H9 (cell line): ENCODE data around the gene USP17L22. TPM values are rescaled to one million over a fixed set of nuclear protein-coding genes. Genes with fewer than 3 reads are reported as not detected.
"Not testable (repeated sequence)": the region's sequence is repeated elsewhere in the genome, so short reads cannot be mapped to it uniquely, and the experiment has no call there.

ENCODE experiments used
- DNase-seq: peaks from one replicate; pipeline ENCODE4 v3.0.0-alpha.2; 2017
- H2AFZ ChIP-seq: one replicate; pipeline ENCODE4 v1.6.1; 2013; ENCODE audit warnings: mild to moderate bottlenecking, low read length, control low read depth, moderate library complexity
- H2AK5ac ChIP-seq: 2 replicates; pipeline ENCODE4 v1.6.1; 2013; ENCODE audit warnings: low read length, control low read depth, mixed read lengths; ENCODE audit not compliant: insufficient read length
- H2BK120ac ChIP-seq: one replicate; pipeline ENCODE4 v1.6.1; 2013; ENCODE audit warnings: low read depth, mild to moderate bottlenecking, low read length, control low read depth, inconsistent platforms; ENCODE audit not compliant: poor library complexity, severe bottlenecking
- H2BK12ac ChIP-seq: 2 replicates; pipeline ENCODE4 v1.6.1; 2013; ENCODE audit warnings: low read length, control low read depth, mixed read lengths, low read depth; ENCODE audit not compliant: insufficient read length
- H2BK15ac ChIP-seq: 2 replicates; pipeline ENCODE4 v1.6.1; 2013; ENCODE audit warnings: low read depth, low read length, control low read depth
- H2BK20ac ChIP-seq: one replicate; pipeline ENCODE4 v1.6.1; 2013; ENCODE audit warnings: low read depth, mild to moderate bottlenecking, low read length, control low read depth, inconsistent platforms; ENCODE audit not compliant: poor library complexity, severe bottlenecking
- H2BK5ac ChIP-seq: 2 replicates; pipeline ENCODE4 v1.6.1; 2013; ENCODE audit warnings: low read length, control low read depth, mixed read lengths; ENCODE audit not compliant: insufficient read length
- H3K14ac ChIP-seq: 2 replicates; pipeline ENCODE4 v1.6.1; 2013; ENCODE audit warnings: low read length, control low read depth; ENCODE audit not compliant: insufficient read depth
- H3K18ac ChIP-seq: 2 replicates; pipeline ENCODE4 v1.6.1; 2013; ENCODE audit warnings: low read depth, mild to moderate bottlenecking, mixed read lengths, low read length, control low read depth; ENCODE audit not compliant: insufficient read length
- H3K23ac ChIP-seq: 2 replicates; pipeline ENCODE4 v1.6.1; 2013; ENCODE audit warnings: low read length, control low read depth, mixed read lengths, low read depth; ENCODE audit not compliant: insufficient read length
- H3K23me2 ChIP-seq: 2 replicates; pipeline ENCODE4 v1.6.1; 2013; ENCODE audit warnings: low read depth, mild to moderate bottlenecking, mixed read lengths, low read length, control low read depth; ENCODE audit not compliant: insufficient read length, poor library complexity, severe bottlenecking
- H3K27ac ChIP-seq: 2 replicates; pipeline ENCODE4 v1.5.1; 2013; ENCODE audit warnings: low read length, control low read depth, mixed read lengths, low read depth; ENCODE audit not compliant: insufficient read length
- H3K27me3 ChIP-seq: 2 replicates; pipeline ENCODE4 v1.6.1; 2013; ENCODE audit warnings: low read length, control low read depth, inconsistent platforms; ENCODE audit not compliant: insufficient read depth
- H3K4ac ChIP-seq: 2 replicates; pipeline ENCODE4 v1.6.1; 2013; ENCODE audit warnings: low read depth, mild to moderate bottlenecking, control low read depth, inconsistent platforms, low read length, moderate library complexity
- H3K4me1 ChIP-seq: 2 replicates; pipeline ENCODE4 v1.6.1; 2013; ENCODE audit warnings: low read length, control low read depth, inconsistent platforms; ENCODE audit not compliant: insufficient read depth
- H3K4me2 ChIP-seq: 2 replicates; pipeline ENCODE4 v1.6.1; 2013; ENCODE audit warnings: low read length, control low read depth, mixed read lengths; ENCODE audit not compliant: insufficient read length, insufficient read depth
- H3K56ac ChIP-seq: 2 replicates; pipeline ENCODE4 v1.6.1; 2013; ENCODE audit warnings: low read depth, mild to moderate bottlenecking, mixed read lengths, low read length, control low read depth; ENCODE audit not compliant: insufficient read length
- H3K79me1 ChIP-seq: 2 replicates; pipeline ENCODE4 v1.6.1; 2013; ENCODE audit warnings: low read depth, mild to moderate bottlenecking, moderate library complexity, low read length, control low read depth, inconsistent platforms; ENCODE audit not compliant: insufficient read depth, poor library complexity, severe bottlenecking
- H3K79me2 ChIP-seq: 2 replicates; pipeline ENCODE4 v1.6.1; 2013; ENCODE audit warnings: low read length, control low read depth, inconsistent platforms; ENCODE audit not compliant: insufficient read depth
- H3K9ac ChIP-seq: 2 replicates; pipeline ENCODE4 v1.6.1; 2013; ENCODE audit warnings: low read length, control low read depth, mixed read lengths; ENCODE audit not compliant: insufficient read length; ENCODE audit errors: extremely low read depth
- H3K9me3 ChIP-seq: one replicate; pipeline ENCODE4 v1.6.1; 2013; ENCODE audit warnings: low read depth, low read length, inconsistent platforms; ENCODE audit not compliant: control insufficient read depth
- H3T11ph ChIP-seq: one replicate; pipeline ENCODE4 v1.6.1; 2013; ENCODE audit warnings: mild to moderate bottlenecking, low read length, control low read depth, inconsistent platforms
- H4K20me1 ChIP-seq: one replicate; pipeline ENCODE4 v1.6.1; 2013; ENCODE audit not compliant: control insufficient read depth, insufficient read length, insufficient read depth
- H4K5ac ChIP-seq: 2 replicates; pipeline ENCODE4 v1.6.1; 2013; ENCODE audit warnings: low read depth, mild to moderate bottlenecking, mixed read lengths, low read length, control low read depth; ENCODE audit not compliant: insufficient read length
- H4K8ac ChIP-seq: replicated peaks from 2 replicates; pipeline ENCODE4 v1.6.1; 2013; ENCODE audit warnings: low read length, control low read depth, mixed read lengths, low read depth; ENCODE audit not compliant: insufficient read length
- H4K91ac ChIP-seq: 2 replicates; pipeline ENCODE4 v1.6.1; 2013; ENCODE audit warnings: low read depth, mild to moderate bottlenecking, moderate library complexity, mixed read lengths, low read length, control low read depth; ENCODE audit not compliant: insufficient read length
- H3K27ac Mint-ChIP-seq, 3 experiments: 2 replicates in 2 of 3; 3 replicates in 1 of 3; pipeline ENCODE4 v1.8.0; 2020 to 2021; ENCODE audit warnings: mixed read lengths in 3 of 3, mild to moderate bottlenecking in 1 of 3, moderate library complexity in 1 of 3
- H3K27me3 Mint-ChIP-seq: 2 replicates; pipeline ENCODE4 v1.8.0; 2021; ENCODE audit warnings: low read depth, mild to moderate bottlenecking, moderate library complexity, mixed read lengths
- H3K36me3 Mint-ChIP-seq, 3 experiments: 2 replicates in 2 of 3; 3 replicates in 1 of 3; pipeline ENCODE4 v1.8.0; 2020 to 2021; ENCODE audit warnings: low read depth in 3 of 3, mixed read lengths in 3 of 3; ENCODE audit not compliant: insufficient read depth in 1 of 3
- H3K4me1 Mint-ChIP-seq, 2 experiments: 2 replicates each; pipeline ENCODE4 v1.8.0; 2020; ENCODE audit warnings: mixed read lengths in 2 of 2
- H3K4me3 Mint-ChIP-seq, 2 experiments: 2 replicates in 1 of 2; 3 replicates in 1 of 2; pipeline ENCODE4 v1.8.0; 2020 to 2021; ENCODE audit warnings: mild to moderate bottlenecking in 2 of 2, mixed read lengths in 2 of 2, moderate library complexity in 1 of 2
- H3K9me3 Mint-ChIP-seq, 2 experiments: 2 replicates in 1 of 2; 3 replicates in 1 of 2; pipeline ENCODE4 v1.8.0; 2020; ENCODE audit warnings: mild to moderate bottlenecking in 2 of 2, mixed read lengths in 2 of 2, moderate library complexity in 1 of 2
- WGBS: extraction: QIAGEN DNeasy Blood & Tissue Kit; methylation state at CpG from one replicate; pipeline ENCODE4 v1.1.7; 2013; ENCODE audit warnings: missing lambda C conversion rate, low lambda C conversion rate, mixed read lengths; ENCODE audit not compliant: insufficient read length; ENCODE audit errors: extremely low coverage; 5-methylcytosine and 5-hydroxymethylcytosine counted together
- total RNA-seq: library from RNA; stranded (reverse); gene quantifications from 2 replicates; pipeline ENCODE4 v1.2.1, GENCODE V29; 2021

Gene USP17L22
- total RNA-seq, 1 experiment from 2014 or later: not detected

DNA sequence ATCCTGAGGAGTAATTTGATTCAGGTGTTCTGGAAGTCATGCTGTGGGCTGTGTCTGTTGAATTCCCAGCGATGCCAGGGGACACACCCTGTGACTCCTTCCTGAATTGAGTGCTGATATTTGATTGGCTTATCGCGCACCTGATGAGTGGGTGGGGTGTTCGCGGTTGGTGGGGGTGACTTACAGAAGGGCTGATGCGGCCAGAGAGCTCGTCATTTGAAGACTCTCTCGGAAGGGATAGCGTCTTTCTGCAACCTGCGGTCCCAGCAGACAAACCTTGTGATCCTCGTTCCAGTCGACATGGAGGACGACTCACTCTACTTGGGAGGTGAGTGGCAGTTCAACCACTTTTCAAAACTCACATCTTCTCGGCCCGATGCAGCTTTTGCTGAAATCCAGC lies 33.3 kb upstream of the USP17L22 start, which contains the start of gene USP17L15:
Gene USP17L15 (plus strand): TSS at position 301 of the 400 bp plus-strand sequence. CDS start 0 bp downstream, at position 301.
- not testable (repeated sequence) for DNase-seq, H3K36me3 Mint-ChIP-seq
- WGBS: no CpG with 5 or more reads among the region's 15 CpGs

DNA sequence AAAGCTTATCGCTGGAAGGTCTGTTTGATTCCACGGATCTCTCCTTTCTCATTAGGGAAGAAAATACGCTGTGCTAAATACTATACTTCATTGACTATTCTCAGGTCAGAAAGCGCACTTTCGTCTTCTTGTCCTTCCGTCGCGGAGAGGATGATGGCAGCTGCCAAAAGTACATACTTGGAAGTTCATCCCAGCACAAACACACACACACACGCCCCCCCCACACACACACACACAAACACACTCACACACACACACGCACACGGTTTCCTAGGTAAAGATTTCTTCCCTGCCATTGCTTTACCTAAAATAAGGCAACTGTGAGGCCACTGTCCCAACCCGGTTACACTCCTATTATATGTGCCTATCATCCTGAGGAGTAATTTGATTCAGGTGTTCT lies 29.0 kb upstream of the USP17L22 start:
- H4K5ac ChIP-seq, H3K23me2 ChIP-seq, H3K4ac ChIP-seq, H4K20me1 ChIP-seq, H3K27me3 Mint-ChIP-seq, H3K9me3 ChIP-seq, H3K36me3 Mint-ChIP-seq, H3T11ph ChIP-seq, H4K91ac ChIP-seq, H3K14ac ChIP-seq, H3K27ac ChIP-seq, H2BK12ac ChIP-seq, H3K56ac ChIP-seq, H3K4me2 ChIP-seq, H2BK120ac ChIP-seq, H3K9ac ChIP-seq, H3K4me1 ChIP-seq, H2BK20ac ChIP-seq, H3K4me1 Mint-ChIP-seq, DNase-seq, H3K23ac ChIP-seq, H2BK15ac ChIP-seq, H3K27ac Mint-ChIP-seq, H3K79me1 ChIP-seq, H3K18ac ChIP-seq, H4K8ac ChIP-seq, H2AFZ ChIP-seq, H3K79me2 ChIP-seq, H3K9me3 Mint-ChIP-seq, H2AK5ac ChIP-seq, H3K27me3 ChIP-seq, H3K4me3 Mint-ChIP-seq, H2BK5ac ChIP-seq: not testable (repeated sequence)
- no CpG with 5 or more reads among the region's 12 CpGs for WGBS

More for the DNA sequence above, 33.3 kb upstream of the USP17L22 start, which contains the start of gene USP17L15:
- not testable (repeated sequence) for H3K4me1 ChIP-seq, H2BK120ac ChIP-seq, H2AFZ ChIP-seq, H3K27ac Mint-ChIP-seq, H3K9me3 Mint-ChIP-seq, H3T11ph ChIP-seq, H2AK5ac ChIP-seq, H2BK15ac ChIP-seq, H3K4ac ChIP-seq, H3K23ac ChIP-seq, H3K27me3 ChIP-seq, H2BK12ac ChIP-seq, H3K9ac ChIP-seq, H4K91ac ChIP-seq, H3K23me2 ChIP-seq, H2BK20ac ChIP-seq, H3K27me3 Mint-ChIP-seq, H3K79me2 ChIP-seq, H3K56ac ChIP-seq, H4K8ac ChIP-seq, H2BK5ac ChIP-seq, H3K4me2 ChIP-seq, H3K14ac ChIP-seq, H3K4me3 Mint-ChIP-seq, H3K4me1 Mint-ChIP-seq, H3K9me3 ChIP-seq, H3K27ac ChIP-seq, H3K18ac ChIP-seq, H3K79me1 ChIP-seq, H4K5ac ChIP-seq, H4K20me1 ChIP-seq
